Heart left ventricle (tissue), 16 donors: Measurements from ENCODE around the gene TPM3. TPM values are rescaled to one million over a fixed set of nuclear protein-coding genes. Genes with fewer than 3 reads are reported as not detected.

Experiments used
- ATAC-seq, 4 donors: fragments of 200-7000 bp; cut with Tn5 transposase; one replicate each; pipeline ENCODE4 v1.9.1; 2020 to 2022; ENCODE audit warnings: moderate library complexity in 4 of 4, mild to moderate bottlenecking in 3 of 4, moderate number of reproducible peaks in 1 of 4
- DNase-seq, 5 donors: peaks; one replicate each; pipeline ENCODE4 v3.0.0-alpha.2; 2020
- H3K27ac ChIP-seq, 12 donors: fragments of 200-600 bp; sonication (generic) in 4 of 12; one replicate each; pipeline versions ENCODE4 v1.5.0 to v1.8.0; 2016 to 2022; ENCODE audit warnings: mild to moderate bottlenecking in 2 of 12
- H3K27me3 ChIP-seq, 9 donors: fragments of 200-600 bp; sonication (generic) in 2 of 9; one replicate each; pipeline versions ENCODE4 v1.5.1 to v1.8.0; 2016 to 2022; ENCODE audit warnings: mild to moderate bottlenecking in 3 of 9
- H3K36me3 ChIP-seq, 9 donors: fragments of 200-600 bp; sonication (generic) in 2 of 9; one replicate each; pipeline versions ENCODE4 v1.5.0 to v1.8.0; 2018 to 2022; ENCODE audit warnings: mild to moderate bottlenecking in 2 of 9
- H3K4me1 ChIP-seq, 12 donors: fragments of 200-600 bp; sonication (generic) in 4 of 12; one replicate each; pipeline versions ENCODE4 v1.5.0 to v1.8.0; 2016 to 2022; ENCODE audit warnings: mild to moderate bottlenecking in 3 of 12
- H3K4me3 ChIP-seq, 12 donors: fragments of 200-600 bp; sonication (generic) in 4 of 12; one replicate each; pipeline versions ENCODE4 v1.5.0 to v1.8.0; 2017 to 2022; ENCODE audit warnings: mild to moderate bottlenecking in 9 of 12, moderate library complexity in 4 of 12
- H3K9me3 ChIP-seq, 12 donors: fragments of 200-600 bp; sonication (generic) in 4 of 12; one replicate each; pipeline versions ENCODE4 v1.5.0 to v1.8.0; 2016 to 2022; ENCODE audit warnings: mild to moderate bottlenecking in 1 of 12
- POLR2A ChIP-seq, 2 donors: fragments of 450-650 bp; IDR thresholded peaks; one replicate each; pipeline ENCODE4 v1.6.1; 2017; ENCODE audit warnings: antibody characterized with exemption in 2 of 2, mild to moderate bottlenecking in 2 of 2, moderate library complexity in 2 of 2
- WGBS, 4 donors: extraction: QIAGEN DNeasy Blood & Tissue Kit in 2 of 4; methylation state at CpG; one replicate each; pipeline versions ENCODE4 v1.1.5 to v1.1.7; 2013 to 2018; 5-methylcytosine and 5-hydroxymethylcytosine counted together
- intact Hi-C, 10 donors: fragments of 100-400 bp; cut with DNase I; formaldehyde crosslinking; loops; one replicate each; pipeline versions ENCODE4 v1.11.1 to v1.14.2; 2022
- polyA plus RNA-seq, 2 donors: library from polyadenylated mRNA; stranded (reverse); fragments of 200-250 nt; gene quantifications; one replicate each; pipeline ENCODE4 v1.2.3, GENCODE V29; 2013
- total RNA-seq, 9 donors: library from RNA; depleted of rRNA in 2 of 9; stranded (reverse); fragments of >200 nt in 2 of 9; fragmentation: NEBNext Ultra II Directional in 3 of 9; extraction: Animal tissue kit (Norgen Biotek cat#: 25700) in 3 of 9; gene quantifications; one replicate each; pipeline versions ENCODE4 v1.1.0 to v1.2.4, GENCODE V29; 2016 to 2023
- TF ChIP-seq, protein P1 (sequence below), 12 donors: fragments of 200-600 bp; sonication (generic) in 4 of 12; IDR thresholded peaks; one replicate each; pipeline versions ENCODE4 v1.5.0 to v1.8.0; 2018 to 2022; ENCODE audit warnings: antibody characterized with exemption in 12 of 12, mild to moderate bottlenecking in 5 of 12
- donor health status: ischemic (EF 13 %, LVEDD 7.1; RV severe dilation, severe dysfunction).
- donor health status: healthy with polysubstance abuse.
- donor health status: DM: no; HTN: yes; CAD: no.
- donor health status: DM: no; HTN: no; CAD: no.
- donor health status: ischemic (EF 25% LVEDD 6.9; RV normal size, moderate dysfunction).
- donor health status: ischemic (EF 25% LVEDD 5.7; RV mildly dilated, moderate dysfunction).
- donor health status: healthy.
- donor health status: DM: yes; HTN: yes; CAD: no.
- donor health status: ischemic (EF 35%, LVEDD 5.7; RV mildly dilated, moderate dysfunction).
- donor health status: nonischemic (EF 11% LVEDD 7.7; RV severe dilation, severe dysfunction).
- donor health status: DM: yes; HTN: yes; CAD: no.
- donor health status: PGD.
- donor health status: ischemic (EF 29% LVEDD 5.4; RV normal size, mild dysfunction).
- donor health status: nonischemic (EF 23%, LVEDD 6.1; RV moderate dilation, normal function).

Gene TPM3
- total and polyA plus RNA-seq, 11 donors: 76.5 to 259 (median 120) TPM

DNA sequence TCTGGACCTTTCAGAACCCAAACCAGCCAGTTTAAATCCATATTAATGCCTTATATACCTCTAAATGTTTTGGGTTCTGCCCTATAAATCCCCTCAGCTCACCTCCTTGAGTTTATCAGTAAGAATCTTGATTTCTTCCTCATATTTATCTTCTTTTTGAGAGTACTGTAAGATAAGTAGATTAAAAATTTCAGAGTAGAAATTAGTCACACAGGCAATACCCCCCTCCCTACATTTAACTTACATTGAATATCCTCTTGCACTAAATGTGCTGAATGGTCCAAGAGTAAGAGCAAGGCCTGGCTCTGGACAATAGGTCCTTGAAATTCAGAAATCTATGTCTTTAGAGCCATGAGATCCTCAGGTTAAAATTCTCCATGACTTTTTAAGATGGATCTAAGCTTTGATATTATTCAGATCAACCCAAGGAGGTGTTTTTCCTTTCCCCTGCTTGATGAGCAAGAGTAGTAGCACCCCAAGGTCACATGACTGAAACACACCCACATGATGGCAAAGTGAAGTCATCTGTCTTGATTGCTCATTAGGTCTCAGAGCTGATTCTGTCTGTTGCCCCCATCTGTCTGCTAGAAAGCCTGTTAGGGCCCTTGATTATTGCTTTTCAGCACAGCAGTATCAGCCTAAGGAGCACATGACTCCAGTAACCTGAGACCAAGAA, 21.2 kb downstream of the TPM3 start:
- H3K27me3 ChIP-seq: no peaks in the 10 kb centered on the region
- DNase-seq: no peak
- ATAC-seq: no peak
- H3K4me1 ChIP-seq: peaks cover 0 to 7% (median 2%) of the 10 kb centered on the region in 12 donors
- intact Hi-C loops: no loop called here
- H3K27ac ChIP-seq: no peak overlapping the region
- H3K36me3 ChIP-seq: peaks cover 4 to 100% (median 98%) of the 10 kb centered on the region in 9 donors
- no peaks in the 10 kb centered on the region for H3K9me3 ChIP-seq
- H3K4me3 ChIP-seq: no peak overlapping the region
- TF ChIP-seq POLR2A (IDR thresholded peaks at IDR 0.05): no peak
- TF ChIP-seq, protein P1, sequence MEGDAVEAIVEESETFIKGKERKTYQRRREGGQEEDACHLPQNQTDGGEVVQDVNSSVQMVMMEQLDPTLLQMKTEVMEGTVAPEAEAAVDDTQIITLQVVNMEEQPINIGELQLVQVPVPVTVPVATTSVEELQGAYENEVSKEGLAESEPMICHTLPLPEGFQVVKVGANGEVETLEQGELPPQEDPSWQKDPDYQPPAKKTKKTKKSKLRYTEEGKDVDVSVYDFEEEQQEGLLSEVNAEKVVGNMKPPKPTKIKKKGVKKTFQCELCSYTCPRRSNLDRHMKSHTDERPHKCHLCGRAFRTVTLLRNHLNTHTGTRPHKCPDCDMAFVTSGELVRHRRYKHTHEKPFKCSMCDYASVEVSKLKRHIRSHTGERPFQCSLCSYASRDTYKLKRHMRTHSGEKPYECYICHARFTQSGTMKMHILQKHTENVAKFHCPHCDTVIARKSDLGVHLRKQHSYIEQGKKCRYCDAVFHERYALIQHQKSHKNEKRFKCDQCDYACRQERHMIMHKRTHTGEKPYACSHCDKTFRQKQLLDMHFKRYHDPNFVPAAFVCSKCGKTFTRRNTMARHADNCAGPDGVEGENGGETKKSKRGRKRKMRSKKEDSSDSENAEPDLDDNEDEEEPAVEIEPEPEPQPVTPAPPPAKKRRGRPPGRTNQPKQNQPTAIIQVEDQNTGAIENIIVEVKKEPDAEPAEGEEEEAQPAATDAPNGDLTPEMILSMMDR (IDR thresholded peaks at IDR 0.05): no peak

DNA sequence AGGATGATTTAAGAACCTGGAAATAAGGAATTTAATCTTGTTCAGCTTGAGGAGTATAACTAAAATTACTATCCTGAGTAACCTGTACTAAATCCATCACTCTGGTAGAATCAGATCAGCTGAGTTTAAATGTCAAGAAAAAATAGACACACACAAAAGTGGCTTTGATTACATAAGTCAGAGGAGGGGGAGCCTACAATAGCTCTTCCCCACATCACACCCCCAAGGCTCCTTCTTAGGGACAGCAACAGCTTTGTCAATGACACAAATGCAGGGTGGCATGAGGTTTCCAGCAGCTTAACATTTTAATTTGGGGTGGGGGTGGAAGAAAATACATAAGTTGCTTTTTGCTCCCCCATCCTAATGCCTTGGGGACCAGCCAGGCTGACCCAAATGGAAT, 24.4 kb downstream of the TPM3 start:
- intact Hi-C loops: no loop called here
- Histone ChIP-seq H3K36me3 (peaks cover 0 to 100% (median 99%) of the 10 kb centered on the region in 9 donors), H3K9me3 (no peaks in the 10 kb centered on the region), H3K27me3 (no peaks in the 10 kb centered on the region), H3K4me1 (peaks cover 0 to 3% (median 0%) of the 10 kb centered on the region in 12 donors), H3K27ac (no peak overlapping the region), H3K4me3 (no peak overlapping the region)
- DNase-seq (no peak), ATAC-seq (no peak)
- no peak for TF ChIP-seq POLR2A (IDR thresholded peaks at IDR 0.05)
- TF ChIP-seq, protein P1 (IDR thresholded peaks at IDR 0.05): no peak

DNA sequence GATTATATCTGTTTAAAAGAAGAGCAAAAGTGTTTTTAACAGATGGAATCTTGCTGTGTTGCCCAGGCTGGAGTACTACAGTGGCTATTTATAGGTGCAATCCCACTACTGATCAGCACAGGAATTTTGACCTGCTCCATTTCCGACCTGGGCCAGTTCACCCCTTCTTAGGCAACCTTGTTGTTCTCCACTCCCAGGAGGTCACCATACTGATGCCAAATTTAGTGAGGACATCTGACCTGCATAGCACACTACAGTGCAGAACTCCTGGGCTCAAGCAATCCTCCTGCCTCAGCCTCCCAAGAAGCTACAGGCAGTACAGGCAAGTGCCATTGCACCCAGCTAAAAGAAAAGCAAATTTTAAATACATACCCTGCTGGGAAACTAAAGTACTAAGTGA, 25.7 kb downstream of the TPM3 start:
- ATAC-seq: no peak
- TF ChIP-seq POLR2A (IDR thresholded peaks at IDR 0.05): no peak
- TF ChIP-seq, protein P1 (IDR thresholded peaks at IDR 0.05): no peak

DNA sequence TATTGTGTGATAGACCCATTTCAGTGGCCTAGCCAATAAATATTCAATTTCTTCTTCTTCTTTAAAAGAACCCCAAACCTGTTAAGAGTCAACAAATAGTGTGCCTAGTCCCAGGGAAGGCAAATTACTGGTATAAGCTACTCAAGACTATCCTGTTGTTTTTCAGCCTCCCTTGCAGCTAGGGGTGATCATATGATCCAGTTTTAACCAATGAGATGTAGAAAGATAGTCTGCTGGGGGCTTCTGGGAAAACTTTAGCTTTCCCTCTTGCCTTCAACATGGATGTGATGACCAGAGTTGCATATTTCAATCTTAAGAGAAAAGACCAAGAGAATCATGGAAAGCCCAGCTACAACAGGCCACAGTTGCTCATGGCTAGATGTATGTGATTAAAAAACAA, 32.3 kb downstream of the TPM3 start:
- H3K9me3 ChIP-seq: peaks cover 0 to 3% (median 0%) of the 10 kb centered on the region in 12 donors
- intact Hi-C loops: no loop called here
- peak overlapping the region in 1 of 12 donors; percentile 74 for H3K27ac ChIP-seq
- H3K27me3 ChIP-seq: no peaks in the 10 kb centered on the region
- peaks cover 0 to 99% (median 79%) of the 10 kb centered on the region in 9 donors for H3K36me3 ChIP-seq
- peaks cover 0 to 60% (median 11%) of the 10 kb centered on the region in 12 donors for H3K4me1 ChIP-seq
- TF ChIP-seq POLR2A (IDR thresholded peaks at IDR 0.05): no peak
- TF ChIP-seq, protein P1 (IDR thresholded peaks at IDR 0.05): no peak
- ATAC-seq (no peak), DNase-seq (no peak)
- H3K4me3 ChIP-seq: no peak overlapping the region

More for the DNA sequence above, 25.7 kb downstream of the TPM3 start:
- WGBS, 4 donors: 73 to 83% (median 77%) methylated on average over 1 of the region's 1 CpG
- H3K36me3 ChIP-seq: peaks cover 0 to 100% (median 97%) of the 10 kb centered on the region in 9 donors
- H3K4me3 ChIP-seq: no peak overlapping the region
- no peak for DNase-seq
- intact Hi-C loops: no loop called here
- peaks cover 0 to 1% (median 0%) of the 10 kb centered on the region in 12 donors for H3K4me1 ChIP-seq
- H3K27me3 ChIP-seq: no peaks in the 10 kb centered on the region
- H3K27ac ChIP-seq: no peak overlapping the region
- no peaks in the 10 kb centered on the region for H3K9me3 ChIP-seq
